HepG2 (cell line): ENCODE measurements around the gene ATP5F1E. TPM values are rescaled to one million over a fixed set of nuclear protein-coding genes. Genes with fewer than 3 reads are reported as not detected.

Source experiments
- ARNT ChIP-seq: fragments of 450-650 bp; IDR thresholded peaks from 2 replicates; pipeline ENCODE4 v1.6.1; 2017
- DRAP1 ChIP-seq: IDR thresholded peaks from 2 replicates; pipeline ENCODE4 v1.6.1; 2016; ENCODE audit warnings: missing genetic modification reagents, missing compliant biosample characterization
- EZH2 ChIP-seq: conservative IDR thresholded peaks from 2 replicates; pipeline ENCODE4 v1.6.1; 2012; ENCODE audit warnings: mild to moderate bottlenecking, low read depth, low read length, moderate library complexity
- FOXJ3 ChIP-seq: sonication (generic); formaldehyde crosslinking; IDR thresholded peaks from 2 replicates; pipeline ENCODE4 v1.4.0; 2020; ENCODE audit warnings: missing genetic modification reagents, mild to moderate bottlenecking, borderline replicate concordance
- GABPA ChIP-seq, 2 experiments: IDR thresholded peaks; 2 replicates each; pipeline ENCODE4 v1.6.1; 2011 to 2016; ENCODE audit warnings: low read depth in 2 of 2, low read length in 1 of 2, missing biosample characterization in 1 of 2, missing genetic modification characterization in 1 of 2
- GPN1 ChIP-seq: sonication (generic); formaldehyde crosslinking; IDR thresholded peaks from 2 replicates; pipeline ENCODE4 v1.5.1; 2020; ENCODE audit warnings: missing genetic modification reagents, borderline replicate concordance
- GTF2F1 ChIP-seq: fragments of 150-350 bp; IDR thresholded peaks from 2 replicates; pipeline ENCODE4 v1.6.1; 2014; ENCODE audit warnings: low read length
- KDM5A ChIP-seq: fragments of 200-600 bp; sonication (generic); IDR thresholded peaks from 2 replicates; pipeline ENCODE4 v1.7.0; 2018; ENCODE audit warnings: antibody characterized with exemption, mild to moderate bottlenecking, low read length, borderline replicate concordance
- MEIS2 ChIP-seq: sonication (generic); formaldehyde crosslinking; IDR thresholded peaks from 2 replicates; pipeline ENCODE4 v1.9.0; 2021; ENCODE audit warnings: mild to moderate bottlenecking, missing genetic modification reagents
- POGZ ChIP-seq: sonication (generic); formaldehyde crosslinking; IDR thresholded peaks from 2 replicates; pipeline ENCODE4 v1.4.0; 2020; ENCODE audit warnings: mild to moderate bottlenecking, missing genetic modification reagents
- RFXAP ChIP-seq: sonication (generic); formaldehyde crosslinking; IDR thresholded peaks from 2 replicates; pipeline ENCODE4 v1.4.0; 2020; ENCODE audit warnings: missing genetic modification reagents, borderline replicate concordance
- RXRB ChIP-seq: IDR thresholded peaks from 2 replicates; pipeline ENCODE4 v1.6.1; 2016; ENCODE audit warnings: borderline replicate concordance, missing genetic modification reagents, missing compliant biosample characterization
- SIX4 ChIP-seq: sonication (generic); formaldehyde crosslinking; IDR thresholded peaks from 2 replicates; pipeline ENCODE4 v1.4.0; 2020; ENCODE audit warnings: missing genetic modification reagents
- SOX13 ChIP-seq, 3 experiments: fragments of 450-650 bp in 1 of 3; sonication (generic) in 1 of 3; formaldehyde crosslinking in 1 of 3; IDR thresholded peaks in 2 of 3; conservative IDR thresholded peaks in 1 of 3; 2 replicates each; pipeline versions ENCODE4 v1.5.0 to v1.6.1; 2016 to 2020; ENCODE audit warnings: antibody characterized with exemption in 1 of 3, mild to moderate bottlenecking in 1 of 3, missing compliant biosample characterization in 1 of 3, missing genetic modification reagents in 1 of 3, moderate library complexity in 1 of 3
- TCF7L2 ChIP-seq: IDR thresholded peaks from 2 replicates; pipeline ENCODE4 v1.6.1; 2011; ENCODE audit warnings: mild to moderate bottlenecking, low read depth, low read length, moderate library complexity
- TOE1 ChIP-seq: sonication (generic); formaldehyde crosslinking; IDR thresholded peaks from 2 replicates; pipeline ENCODE4 v1.4.0; 2020; ENCODE audit warnings: mild to moderate bottlenecking, missing genetic modification reagents
- ZBTB21 ChIP-seq: sonication (generic); formaldehyde crosslinking; IDR thresholded peaks from 2 replicates; pipeline ENCODE4 v1.4.0; 2020; ENCODE audit warnings: missing genetic modification reagents
- ZNF496 ChIP-seq: sonication (generic); formaldehyde crosslinking; IDR thresholded peaks from 2 replicates; pipeline ENCODE4 v1.8.1; 2023; ENCODE audit warnings: mild to moderate bottlenecking, moderate library complexity, missing genetic modification reagents; ENCODE audit not compliant: insufficient replicate concordance
- ZNF501 ChIP-seq: sonication (generic); formaldehyde crosslinking; IDR thresholded peaks from 2 replicates; pipeline ENCODE4 v1.5.1; 2020; ENCODE audit warnings: mild to moderate bottlenecking, moderate library complexity, missing genetic modification reagents
- ZNF589 ChIP-seq: sonication (generic); formaldehyde crosslinking; conservative IDR thresholded peaks from 2 replicates; pipeline ENCODE4 v1.8.0; 2022; ENCODE audit warnings: mild to moderate bottlenecking, moderate library complexity, missing genetic modification reagents
- ZNF614 ChIP-seq: IDR thresholded peaks from 2 replicates; pipeline ENCODE4 v1.6.1; 2018; ENCODE audit warnings: missing biosample characterization, missing genetic modification reagents, inconsistent platforms, borderline replicate concordance
- ZNF724P ChIP-seq: sonication (generic); formaldehyde crosslinking; IDR thresholded peaks from 2 replicates; pipeline ENCODE4 v1.8.0; 2022; ENCODE audit warnings: missing genetic modification reagents, borderline replicate concordance
- ZNF788 ChIP-seq: sonication (generic); formaldehyde crosslinking; IDR thresholded peaks from 2 replicates; pipeline ENCODE4 v1.5.0; 2020; ENCODE audit warnings: mild to moderate bottlenecking, missing genetic modification reagents, borderline replicate concordance
- ZNF841 ChIP-seq: sonication (generic); formaldehyde crosslinking; IDR thresholded peaks from 2 replicates; pipeline ENCODE4 v1.8.1; 2023; ENCODE audit warnings: missing genetic modification reagents, borderline replicate concordance
- polyA plus RNA-seq, 8 experiments: library from polyadenylated mRNA; depleted of rRNA in 3 of 8; stranded (reverse) in 7 of 8; unstranded in 1 of 8; fragments of >200 nt; fragmentation: Illumina TruSeq in 4 of 8; extraction: Trizol in 4 of 8; gene quantifications; 2 replicates each; pipeline versions ENCODE4 v1.2.1 to v1.2.3, GENCODE V29; 2011 to 2016; ENCODE audit warnings: low read depth in 4 of 8, missing spikeins in 1 of 8, mixed read lengths in 1 of 8; ENCODE audit not compliant: insufficient read depth in 1 of 8
- total RNA-seq, 5 experiments: library from RNA; depleted of rRNA; stranded (reverse); fragments of >200 nt; fragmentation: Illumina TruSeq; extraction: Trizol; gene quantifications; 2 replicates each; pipeline ENCODE4 v1.2.3, GENCODE V29; 2016; ENCODE audit warnings: low read depth in 1 of 5
- TF ChIP-seq, protein P1 (sequence below): sonication (generic); formaldehyde crosslinking; IDR thresholded peaks from 2 replicates; pipeline ENCODE4 v1.5.0; 2020; ENCODE audit warnings: mild to moderate bottlenecking, missing genetic modification reagents

Gene ATP5F1E
- total and polyA plus RNA-seq, 2 of the 13 experiments (the other 11 are each of a cell fraction or from before 2014, with no cell fraction given) = 121 to 134 TPM

- TF ChIP-seq ZNF788 (peak; percentile 49), SOX13 (IDR thresholded peaks at IDR 0.05) (0 out of 2 replicates have a peak, but pooled peaks have one; percentile 1), SOX13 (CRISPR knock-in tag; conservative IDR thresholded peaks at IDR 0.05 in 1 of 2, IDR thresholded peaks at IDR 0.05 in 1 of 2) (peak in 1 of 2 experiments; percentile 31; a peak in 1 of 4 replicates), MEIS2 (peak; percentile 98), ZNF841 (CRISPR knock-in tag) (peak; percentile 78; the same call in 1 of the 2 replicates), TCF7L2 (no peak), ZNF496 (CRISPR knock-in tag) (no peak), GPN1 (CRISPR knock-in tag) (peak; percentile 86; the same call in 1 of the 2 replicates), ZBTB21 (CRISPR knock-in tag) (no peak; the same call in 1 of the 2 replicates), ZNF589 (peak; percentile 93), RFXAP (CRISPR knock-in tag) (peak; percentile 97), KDM5A (peak; percentile 86), DRAP1 (CRISPR knock-in tag) (peak; percentile 92), SIX4 (peak; percentile 67; the same call in 1 of the 2 replicates), EZH2 (no peak), TOE1 (CRISPR knock-in tag) (no peak), ZNF724P (CRISPR knock-in tag) (peak; percentile 89), ZNF614 (CRISPR knock-in tag) (peak; percentile 61; the same call in 1 of the 2 replicates), POGZ (CRISPR knock-in tag) (peak; percentile 93), ZNF501 (peak; percentile 99), GTF2F1 (0 out of 2 replicates have a peak, but pooled peaks have one; percentile 20), ARNT (no peak), GABPA (IDR thresholded peaks at IDR 0.05; ENCODE audit: low read depth, low read length) (peak; percentile 88), GABPA (CRISPR knock-in tag; IDR thresholded peaks at IDR 0.05; ENCODE audit: low read depth) (peak; percentile 89), RXRB (CRISPR knock-in tag) (peak; percentile 62), FOXJ3 (CRISPR knock-in tag) (no peak; the same call in 1 of the 2 replicates)
- TF ChIP-seq, protein P1, sequence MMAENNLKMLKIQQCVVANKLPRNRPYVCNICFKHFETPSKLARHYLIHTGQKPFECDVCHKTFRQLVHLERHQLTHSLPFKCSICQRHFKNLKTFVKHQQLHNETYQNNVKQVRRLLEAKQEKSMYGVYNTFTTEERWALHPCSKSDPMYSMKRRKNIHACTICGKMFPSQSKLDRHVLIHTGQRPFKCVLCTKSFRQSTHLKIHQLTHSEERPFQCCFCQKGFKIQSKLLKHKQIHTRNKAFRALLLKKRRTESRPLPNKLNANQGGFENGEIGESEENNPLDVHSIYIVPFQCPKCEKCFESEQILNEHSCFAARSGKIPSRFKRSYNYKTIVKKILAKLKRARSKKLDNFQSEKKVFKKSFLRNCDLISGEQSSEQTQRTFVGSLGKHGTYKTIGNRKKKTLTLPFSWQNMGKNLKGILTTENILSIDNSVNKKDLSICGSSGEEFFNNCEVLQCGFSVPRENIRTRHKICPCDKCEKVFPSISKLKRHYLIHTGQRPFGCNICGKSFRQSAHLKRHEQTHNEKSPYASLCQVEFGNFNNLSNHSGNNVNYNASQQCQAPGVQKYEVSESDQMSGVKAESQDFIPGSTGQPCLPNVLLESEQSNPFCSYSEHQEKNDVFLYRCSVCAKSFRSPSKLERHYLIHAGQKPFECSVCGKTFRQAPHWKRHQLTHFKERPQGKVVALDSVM = peak; percentile 59; the same call in 1 of the 2 replicates
Measured at GRCh38 chr20:59032023-59032712, at the start of gene ATP5F1E (continued).
